NCI-H1930 (cell line): ENCODE results near the gene D2HGDH.
"Not testable (repeated sequence)": the region's sequence is repeated elsewhere in the genome, so short reads cannot be mapped to it uniquely, and the experiment has no call there.

Source experiments
- DNase-seq, 2 experiments: peaks; one replicate each; lab custom pipeline; 2025; lab: John Stamatoyannopoulos, UW

The D2HGDH gene

DNA sequence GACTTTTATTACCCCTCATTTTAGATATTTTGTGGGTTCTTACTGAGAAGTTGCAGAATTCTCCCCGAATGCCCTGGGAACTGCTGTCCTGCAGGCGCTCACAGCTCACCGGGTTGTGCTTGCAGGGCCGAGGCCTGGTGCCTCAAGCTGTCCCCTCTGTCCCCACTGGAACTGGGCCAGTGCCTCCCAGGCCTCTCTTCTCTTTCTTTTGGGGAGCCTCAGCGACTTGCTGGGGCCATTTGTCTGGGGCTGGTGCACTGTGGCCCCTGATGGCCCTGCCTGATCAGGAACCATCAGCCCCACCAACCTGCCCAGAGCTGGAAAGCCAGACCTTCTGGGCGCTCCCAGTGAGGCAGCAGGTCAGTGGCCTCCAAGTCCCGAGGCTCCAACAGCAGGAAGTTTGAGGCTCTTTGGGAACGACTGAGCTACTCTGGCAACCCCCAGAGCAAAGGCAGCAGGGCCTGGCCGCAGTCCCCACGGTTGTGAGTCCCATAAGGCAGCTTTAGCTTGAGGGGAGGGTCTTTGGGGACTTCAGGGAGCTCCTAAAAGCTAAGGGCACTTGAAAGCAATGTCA is 59.9 kb downstream of the D2HGDH start:
- DNase-seq, result no peak

DNA sequence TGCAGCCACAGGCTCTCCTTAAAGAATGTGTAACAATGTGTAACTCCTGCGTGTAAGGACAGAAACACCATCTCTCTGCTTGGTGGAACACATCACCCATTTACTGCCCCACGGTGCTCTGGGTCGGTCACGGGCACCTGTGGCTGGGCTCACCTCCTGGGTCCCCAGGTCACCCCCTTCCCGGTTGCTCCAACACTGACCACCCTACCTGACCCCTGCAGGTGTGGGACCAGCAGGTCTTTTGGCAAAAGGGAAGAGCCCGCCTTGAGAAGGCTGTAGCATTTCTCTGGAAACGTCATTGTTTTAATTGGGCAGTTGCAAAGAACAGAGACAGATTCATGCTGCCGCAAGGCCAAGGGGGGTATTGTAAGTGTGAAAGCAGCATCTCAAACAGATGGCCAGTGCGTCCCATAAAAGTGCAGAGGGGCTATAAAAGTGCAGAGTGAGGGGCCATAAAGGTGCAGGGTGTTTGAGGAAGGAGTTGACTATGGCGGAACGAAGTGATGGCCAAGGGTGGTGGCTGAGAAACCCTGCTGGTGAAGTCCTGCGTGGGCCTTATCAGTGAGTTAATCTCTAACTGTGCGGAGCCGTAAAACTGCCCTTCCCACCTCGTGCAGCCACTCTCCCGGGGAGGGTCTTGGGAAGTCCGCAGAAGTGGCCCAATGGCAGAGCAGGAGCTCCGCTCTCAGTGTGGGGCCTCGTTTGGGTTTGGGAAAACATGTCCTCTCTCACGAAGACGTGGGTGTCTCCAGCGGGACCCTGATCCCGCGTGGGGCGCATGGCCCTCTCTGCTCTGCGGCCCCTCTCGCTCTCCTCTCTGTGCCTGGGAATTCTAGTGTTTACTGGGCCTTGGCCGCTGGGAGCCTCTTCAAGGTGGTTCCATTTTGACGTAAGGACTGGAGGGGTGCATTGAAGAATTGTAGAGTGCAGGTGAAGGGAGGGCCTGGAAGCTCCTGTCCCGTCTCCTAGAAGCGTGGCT is 60.9 kb downstream of the D2HGDH start:
- no peak for DNase-seq

DNA sequence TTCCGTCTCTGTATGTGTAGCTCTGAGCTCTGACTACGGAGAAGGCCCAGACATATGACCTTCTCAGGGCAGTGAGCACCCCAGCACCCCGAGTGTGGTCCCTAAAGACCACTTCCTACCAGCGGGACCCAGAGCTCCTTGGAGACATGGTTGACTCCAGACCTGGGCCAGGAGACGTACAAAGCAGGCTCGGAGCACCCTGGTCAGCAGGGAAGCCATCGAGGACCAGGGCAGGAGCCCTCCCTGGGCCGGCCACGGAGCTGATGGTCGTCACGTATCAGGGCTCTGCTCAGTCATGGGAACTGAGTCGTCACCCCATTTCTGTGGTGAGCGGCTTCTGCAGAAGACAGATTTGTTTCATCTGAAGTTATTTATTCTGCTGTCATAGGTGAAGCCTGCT is 61.8 kb downstream of the D2HGDH start:
- DNase-seq, result no peak

DNA sequence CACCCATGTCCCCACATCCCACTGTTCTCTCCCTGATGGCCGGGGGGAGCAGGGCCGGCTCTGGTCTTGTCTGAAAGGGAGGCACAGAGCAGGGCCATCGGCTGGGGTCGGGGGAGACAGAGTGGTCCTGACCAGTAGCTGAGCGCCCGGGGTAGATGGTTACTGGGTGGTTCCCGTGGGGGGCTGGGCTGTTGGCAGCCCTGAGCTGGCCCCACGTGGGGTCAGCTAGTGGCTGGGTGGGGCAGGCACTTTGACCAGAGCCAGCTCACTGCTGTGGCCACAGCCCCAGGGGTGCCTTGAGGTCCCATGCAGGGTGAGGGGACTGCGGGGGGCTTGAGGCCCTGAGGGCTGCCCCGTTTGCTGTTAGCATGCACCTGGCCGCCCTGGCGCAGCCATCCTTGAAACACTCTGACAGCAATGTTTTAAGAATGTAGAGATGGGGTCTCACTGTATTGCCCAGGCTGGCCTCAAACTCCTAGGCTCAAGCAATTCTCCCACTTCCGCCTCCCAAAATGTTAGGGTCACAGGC is 62.2 kb downstream of the D2HGDH start:
- no peak for DNase-seq

DNA sequence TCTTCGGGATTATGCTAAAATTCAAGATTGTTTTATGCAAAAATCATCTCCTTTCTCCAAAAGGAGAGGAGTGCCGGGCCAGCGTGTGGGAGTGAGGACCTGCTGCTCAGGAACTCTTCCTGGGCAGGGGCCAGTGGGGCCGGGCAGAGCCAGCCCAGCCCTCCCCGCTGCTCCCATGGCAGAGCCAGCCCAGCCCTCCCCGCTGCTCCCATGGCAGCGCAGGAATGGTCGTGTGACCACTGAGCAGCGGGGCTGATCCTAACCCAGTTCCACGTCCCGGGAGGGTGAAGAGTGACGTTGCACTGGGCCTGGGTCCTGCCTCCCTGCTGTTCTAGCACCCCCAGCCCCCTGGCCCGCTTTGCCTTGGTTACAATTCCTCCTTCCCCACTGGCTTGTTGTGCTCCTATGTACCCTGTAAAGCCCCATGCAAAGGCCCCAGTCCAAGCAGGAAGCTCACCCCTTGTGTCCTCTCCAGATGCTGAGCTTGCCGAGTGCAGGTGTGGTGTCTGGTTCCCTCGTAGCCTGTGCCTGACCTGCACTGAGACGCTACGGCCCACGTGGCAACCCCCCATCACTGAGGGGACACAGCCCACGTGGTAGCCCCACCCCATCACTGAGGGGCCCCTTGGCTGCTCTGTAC is 63.1 kb downstream of the D2HGDH start:
- DNase-seq, result no peak

DNA sequence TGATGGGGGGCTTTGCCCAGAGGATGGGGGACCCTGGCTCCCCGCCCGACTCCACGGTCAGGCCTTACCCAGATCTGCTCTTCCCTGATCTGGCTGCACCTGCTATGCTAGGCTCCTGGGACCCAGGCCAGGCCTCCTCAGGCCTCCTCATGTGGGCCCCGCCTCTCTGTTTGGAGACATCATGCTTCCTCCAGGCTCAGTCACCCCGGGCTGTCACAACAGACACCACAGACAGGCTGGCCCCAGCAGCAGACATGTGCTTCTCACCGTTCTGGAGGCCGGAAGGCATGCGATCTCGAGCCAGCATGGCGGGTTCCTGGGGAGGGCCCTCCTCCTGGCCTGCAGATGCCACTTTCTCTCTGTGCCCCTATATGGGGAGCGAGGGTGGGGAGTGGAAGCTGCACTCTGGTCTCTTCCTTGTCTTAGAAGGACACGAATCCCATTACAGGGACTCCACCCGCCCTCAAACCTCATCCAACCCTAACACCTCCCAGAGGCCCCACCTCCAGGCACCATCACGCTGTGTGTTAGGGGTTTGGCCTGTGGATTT is 63.7 kb downstream of the D2HGDH start:
- no peak for DNase-seq

DNA sequence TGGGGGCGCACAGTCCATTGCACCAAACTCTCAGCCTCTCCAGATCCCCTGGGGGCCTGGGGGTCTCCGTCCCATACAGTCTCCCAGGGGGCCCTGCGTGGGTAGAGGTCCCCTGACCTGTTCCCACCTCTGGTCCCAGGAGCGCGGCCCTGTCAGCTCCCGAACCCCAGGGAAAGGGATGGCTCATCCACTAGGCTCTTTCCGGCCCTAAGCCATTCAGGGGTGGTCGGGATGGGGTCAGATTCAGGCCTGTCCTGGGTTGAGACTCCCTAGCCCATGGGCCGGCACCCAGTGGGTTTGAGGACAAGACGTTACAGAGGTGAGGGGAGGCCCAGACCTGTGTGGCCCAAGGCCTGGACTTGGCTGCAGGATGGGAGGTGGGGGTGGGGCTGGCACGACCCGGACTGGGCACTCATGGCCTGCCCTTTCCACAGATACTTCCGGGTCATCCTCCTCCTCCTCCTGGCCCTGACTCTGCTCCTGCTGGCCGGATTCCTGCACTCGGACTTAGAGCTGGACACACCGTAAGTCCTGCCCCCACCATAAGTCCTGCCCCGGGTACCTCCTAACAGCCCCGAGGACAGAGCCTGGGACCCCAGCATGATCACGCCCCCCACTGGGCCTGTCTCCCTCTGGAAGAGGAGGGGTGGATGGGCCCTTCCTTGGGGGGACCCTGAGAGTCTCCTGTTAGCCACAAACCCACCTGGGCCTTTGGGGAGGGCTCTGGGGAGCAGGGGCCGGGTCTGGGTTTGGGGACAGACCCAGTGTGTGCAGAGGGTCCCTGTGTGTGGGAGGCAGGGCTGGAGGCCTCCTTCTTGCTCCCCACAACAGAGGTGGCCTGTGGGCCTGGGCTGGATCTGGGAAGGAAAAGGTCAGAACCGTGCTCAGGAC is 64.4 kb downstream of the D2HGDH start:
- no peak for DNase-seq

DNA sequence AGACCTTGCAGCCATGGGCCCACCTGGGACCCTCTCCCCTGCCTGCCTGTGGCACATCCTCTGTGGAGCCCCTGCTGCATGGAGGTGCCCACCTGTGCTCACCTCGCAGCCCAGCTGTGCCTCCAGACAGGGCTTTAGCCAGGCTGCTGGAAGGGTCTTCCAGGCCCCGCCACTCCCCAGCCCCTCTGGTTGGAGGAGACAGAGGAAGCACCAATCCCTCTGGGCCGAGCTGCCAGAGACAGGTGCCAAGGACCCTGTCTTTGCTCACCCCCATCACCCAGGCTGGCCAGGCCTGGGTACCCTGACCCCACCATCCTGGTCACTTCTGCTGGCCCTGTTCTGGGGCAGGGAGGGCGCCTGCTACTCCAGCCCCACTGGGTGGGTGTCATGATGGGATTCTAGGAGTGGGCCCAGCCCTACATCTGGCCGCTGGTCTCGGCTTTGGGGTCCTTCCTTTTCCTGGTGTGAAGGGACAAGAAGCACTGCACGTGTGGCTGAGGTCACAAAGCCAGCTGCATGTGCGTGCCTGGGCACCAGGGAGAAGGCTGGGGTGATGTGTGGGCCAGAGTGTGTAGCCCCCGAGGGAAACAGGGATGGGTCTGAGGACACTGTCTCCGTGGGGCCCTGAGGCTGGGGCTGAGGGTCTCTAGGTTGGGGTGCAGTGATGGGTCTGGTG is 65.2 kb downstream of the D2HGDH start:
- DNase-seq, result no peak

DNA sequence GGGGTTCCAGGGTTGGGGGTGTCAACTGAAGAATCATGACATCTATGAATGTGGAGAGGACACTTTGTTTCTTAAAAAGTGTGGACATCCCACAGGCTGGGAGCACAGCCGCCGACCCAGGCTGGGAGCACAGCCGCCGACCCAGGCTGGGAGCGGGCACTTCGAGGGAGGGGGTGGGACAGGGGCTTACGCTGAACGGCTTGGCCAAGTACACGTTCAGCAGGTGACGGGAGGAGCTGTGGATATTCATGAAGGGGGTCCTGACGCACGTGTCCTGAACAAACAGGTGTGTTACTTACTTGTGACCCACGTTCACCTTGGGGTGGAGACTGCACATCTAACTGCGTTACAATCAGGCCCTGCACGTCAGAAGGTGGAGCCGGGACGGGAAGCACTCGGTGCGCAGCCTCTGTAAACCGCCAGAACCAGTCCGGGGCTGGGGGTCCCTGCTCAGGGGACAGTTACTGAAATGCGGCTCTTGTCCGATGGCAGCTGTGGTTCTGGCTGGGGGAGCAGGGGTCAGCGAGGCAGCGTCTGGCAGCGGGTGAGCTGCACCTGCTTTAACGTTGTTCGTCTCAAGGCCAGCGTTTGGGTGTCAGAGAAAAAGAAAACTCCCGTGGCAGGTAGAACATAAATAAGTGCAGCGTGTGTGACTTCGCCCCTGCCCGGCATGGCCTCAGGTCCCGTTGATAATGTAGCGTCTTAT is 65.9 kb downstream of the D2HGDH start:
- not testable (repeated sequence) for DNase-seq

DNA sequence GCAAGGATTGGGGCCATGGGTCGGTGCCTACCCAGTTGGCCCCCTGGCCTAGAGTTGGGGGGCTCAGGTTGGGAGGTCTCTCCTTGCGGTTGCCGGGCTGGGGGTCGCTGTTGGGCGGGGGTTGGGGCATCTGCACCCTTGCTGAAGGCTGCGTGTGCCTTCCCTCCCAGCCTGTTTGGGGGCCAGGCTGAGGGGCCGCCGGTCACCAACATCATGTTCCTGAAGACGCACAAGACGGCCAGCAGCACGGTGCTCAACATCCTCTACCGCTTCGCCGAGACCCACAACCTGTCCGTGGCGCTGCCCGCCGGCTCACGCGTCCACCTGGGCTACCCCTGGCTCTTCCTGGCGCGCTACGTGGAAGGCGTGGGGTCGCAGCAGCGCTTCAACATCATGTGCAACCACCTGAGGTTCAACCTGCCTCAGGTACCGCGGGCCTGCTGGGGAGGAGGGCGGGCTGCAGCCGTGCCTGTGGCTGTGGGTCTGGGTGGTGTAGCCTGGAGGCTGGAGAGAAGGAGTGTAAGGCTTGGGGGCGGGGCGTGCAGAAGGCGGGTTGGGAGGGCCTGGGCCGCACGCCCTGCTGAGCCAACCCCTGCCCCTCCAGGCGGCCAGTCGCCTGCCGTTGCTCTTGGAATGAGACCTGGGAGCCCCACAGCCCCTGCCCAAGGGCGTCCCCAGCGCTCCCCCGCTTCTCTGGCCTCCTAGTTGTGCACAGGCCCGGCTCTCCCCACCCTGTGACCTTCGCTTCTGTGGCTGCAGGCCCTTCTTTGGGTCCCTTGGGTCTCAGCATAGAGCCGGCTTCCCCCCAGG is 67.4 kb downstream of the D2HGDH start:
- no peak for DNase-seq

DNA sequence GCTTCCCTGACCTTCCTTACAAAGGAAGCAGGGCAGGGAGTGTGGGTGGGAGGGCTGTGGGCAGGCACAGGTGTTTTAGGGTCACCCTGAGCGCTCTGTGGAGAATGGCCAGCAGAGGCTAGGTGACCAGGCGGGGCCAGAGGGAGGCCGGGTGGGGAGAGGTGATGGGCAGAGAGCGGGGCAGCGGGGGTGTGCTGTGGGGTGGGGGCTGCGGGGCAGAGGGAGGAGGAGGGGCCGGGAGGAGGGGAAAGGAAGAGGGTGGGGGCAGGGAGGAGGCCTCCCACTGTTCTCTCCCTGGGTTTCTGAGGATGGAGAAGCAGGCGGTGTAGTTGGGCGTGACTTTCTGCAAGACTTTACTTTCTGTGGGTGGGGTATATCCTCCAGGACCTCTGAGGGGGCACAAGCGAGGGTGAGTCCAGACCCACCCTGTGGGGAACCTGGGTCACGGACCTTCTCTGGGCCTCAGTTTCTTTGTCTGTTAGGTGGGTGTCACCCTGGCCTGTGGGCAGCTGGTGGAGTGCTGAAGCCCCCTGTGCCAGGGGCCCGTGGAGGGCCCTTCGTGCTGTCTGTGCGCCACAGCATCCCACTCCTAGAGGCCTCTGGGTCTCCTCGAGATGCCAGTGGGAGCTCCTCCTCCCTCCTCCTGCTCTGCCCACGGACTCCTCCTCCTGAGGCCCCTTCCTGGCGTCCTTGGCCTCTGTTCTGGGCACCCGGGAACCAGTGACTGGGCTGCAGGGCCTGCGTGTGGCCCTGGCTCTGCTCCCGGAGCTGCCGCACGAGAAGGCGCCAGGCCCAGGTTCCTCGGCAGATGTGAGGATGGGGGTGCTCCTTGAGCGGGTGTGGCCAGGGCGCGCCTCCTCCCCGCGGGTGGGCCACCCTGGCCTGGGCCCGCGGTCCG is 68.2 kb downstream of the D2HGDH start:
- no peak for DNase-seq

DNA sequence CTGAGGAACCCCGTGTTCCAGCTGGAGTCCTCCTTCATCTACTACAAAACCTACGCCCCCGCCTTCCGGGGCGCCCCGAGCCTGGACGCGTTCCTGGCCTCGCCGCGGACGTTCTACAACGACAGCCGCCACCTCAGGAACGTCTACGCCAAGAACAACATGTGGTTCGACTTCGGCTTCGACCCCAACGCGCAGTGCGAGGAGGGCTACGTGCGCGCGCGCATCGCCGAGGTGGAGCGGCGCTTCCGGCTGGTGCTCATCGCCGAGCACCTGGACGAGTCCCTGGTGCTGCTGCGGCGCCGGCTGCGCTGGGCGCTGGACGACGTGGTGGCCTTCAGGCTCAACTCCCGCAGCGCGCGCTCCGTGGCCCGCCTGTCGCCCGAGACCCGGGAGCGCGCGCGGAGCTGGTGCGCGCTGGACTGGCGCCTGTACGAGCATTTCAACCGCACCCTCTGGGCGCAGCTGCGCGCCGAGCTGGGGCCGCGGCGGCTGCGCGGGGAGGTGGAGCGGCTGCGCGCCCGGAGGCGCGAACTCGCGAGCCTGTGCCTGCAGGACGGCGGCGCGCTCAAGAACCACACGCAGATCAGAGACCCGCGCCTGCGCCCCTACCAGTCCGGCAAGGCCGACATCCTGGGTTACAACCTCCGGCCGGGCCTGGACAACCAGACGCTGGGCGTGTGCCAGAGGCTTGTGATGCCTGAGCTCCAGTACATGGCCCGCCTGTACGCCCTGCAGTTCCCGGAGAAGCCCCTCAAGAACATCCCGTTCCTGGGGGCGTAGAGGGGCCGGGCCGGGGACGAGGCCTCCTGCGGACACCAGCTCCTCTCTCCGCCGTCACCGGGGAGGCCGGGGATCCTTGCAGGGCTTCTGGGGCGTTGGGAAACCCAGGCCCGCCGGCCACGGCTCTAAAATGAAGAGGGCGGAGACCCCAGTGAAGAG is 69.2 kb downstream of the D2HGDH start:
- peak; percentile 52 to 69 for DNase-seq

DNA sequence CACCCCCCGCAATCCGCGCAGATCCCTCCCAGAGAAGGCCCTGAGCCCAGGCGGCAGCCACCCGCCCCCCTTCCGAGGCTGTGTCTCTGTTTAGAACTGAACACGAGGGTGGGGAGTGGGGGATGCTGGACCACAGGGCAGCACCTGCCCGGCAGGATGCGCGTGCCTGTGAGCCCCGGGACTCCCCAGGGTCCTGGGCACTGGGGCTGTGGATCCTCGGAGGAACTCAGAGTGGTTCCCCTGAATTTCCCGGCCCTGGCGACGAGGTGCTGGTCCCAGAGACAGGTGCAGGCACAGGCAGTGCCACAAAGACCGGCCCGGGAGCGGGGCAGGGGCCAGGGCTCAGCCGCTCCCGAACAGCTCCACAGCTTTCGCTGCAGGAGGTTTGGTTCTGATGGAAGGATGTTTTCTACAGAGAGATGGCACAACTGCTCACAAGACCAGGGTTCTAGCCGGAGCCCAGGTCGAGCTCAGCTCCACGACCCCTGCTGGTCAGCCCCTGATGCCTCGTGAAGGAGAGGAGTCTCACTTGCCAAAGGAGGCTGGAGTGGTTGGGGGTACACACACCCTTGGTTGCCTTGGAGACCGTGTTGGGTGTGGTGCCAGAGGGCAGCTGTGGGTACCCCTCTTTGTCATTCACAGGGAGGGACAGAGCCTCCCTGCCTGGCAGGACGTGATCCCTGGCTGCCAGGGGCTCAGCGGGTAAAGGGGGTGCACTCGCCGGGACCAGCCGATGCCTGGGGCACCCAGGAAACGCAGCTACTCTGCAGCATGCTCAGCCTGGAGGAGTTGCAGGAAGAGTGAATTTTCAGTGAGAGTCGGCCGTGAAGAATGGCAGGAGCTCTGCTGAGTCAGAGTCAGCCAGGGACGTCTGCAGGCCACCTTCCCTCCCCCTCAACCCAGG is 70.1 kb downstream of the D2HGDH start:
- DNase-seq, result no peak

DNA sequence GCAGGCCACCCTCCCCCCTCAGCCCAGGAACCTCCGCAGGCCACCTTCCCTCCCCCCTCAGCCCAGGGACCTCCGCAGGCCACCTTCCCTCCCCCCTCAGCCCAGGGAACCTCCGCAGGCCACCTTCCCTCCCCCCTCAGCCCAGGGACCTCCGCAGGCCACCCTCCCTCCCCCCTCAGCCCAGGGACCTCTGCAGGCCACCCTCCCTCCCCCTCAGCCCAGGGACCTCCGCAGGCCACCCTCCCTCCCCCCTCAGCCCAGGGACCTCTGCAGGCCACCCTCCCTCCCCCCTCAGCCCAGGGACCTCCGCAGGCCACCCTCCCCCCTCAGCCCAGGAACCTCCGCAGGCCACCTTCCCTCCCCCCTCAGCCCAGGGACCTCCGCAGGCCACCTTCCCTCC is 71.8 kb downstream of the D2HGDH start:
- DNase-seq, result not testable (repeated sequence)

DNA sequence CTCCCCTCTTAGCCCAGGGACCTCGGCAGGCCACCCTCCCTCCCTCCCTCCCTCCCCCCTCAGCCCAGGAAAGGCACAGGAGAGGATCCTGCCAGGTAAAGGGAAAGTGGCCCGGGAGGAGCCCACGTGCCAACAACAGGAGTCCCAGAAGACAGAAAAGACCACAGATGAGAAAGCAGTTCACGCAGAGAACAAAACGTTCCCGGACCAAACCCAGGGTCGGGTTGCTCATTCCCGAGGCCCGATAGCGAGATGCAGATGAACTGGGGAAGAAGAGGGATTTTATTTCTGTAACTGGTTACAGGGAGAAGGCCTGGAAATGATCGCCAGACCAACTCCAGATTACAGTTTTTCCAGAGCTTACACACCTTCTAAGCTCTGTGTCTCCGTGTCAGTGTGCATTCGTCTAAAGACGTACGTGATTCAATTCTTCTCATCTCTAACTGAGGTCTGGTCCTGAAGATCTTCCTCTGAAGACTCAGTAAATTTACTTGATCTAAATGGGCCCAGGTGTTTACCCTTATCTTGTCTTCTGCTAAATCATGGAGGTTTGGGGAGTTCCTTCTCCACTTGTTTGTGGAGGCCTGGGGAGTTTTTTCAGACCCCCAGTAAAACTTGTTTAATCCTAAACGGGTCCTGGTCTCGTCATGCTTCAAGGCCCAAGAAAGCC is 73.8 kb downstream of the D2HGDH start:
- no peak for DNase-seq
